ENCODE data around the gene SYT17. TPM values are rescaled to one million over a fixed set of nuclear protein-coding genes. Genes with fewer than 3 reads are reported as not detected.

SYT17 gene
- polyA plus RNA-seq, 4 donors: 1.3 to 11.4 (median 9.7) TPM

GRCh38 chr16:19138601-19139000 is 29.4 kb upstream of the SYT17 start:
- DNase-seq (ENCODE audit: low read depth in 4 of 4, low spot score in 3 of 4): no peak

GRCh38 chr16:19139436-19140091 is 28.5 kb upstream of the SYT17 start:
- no peak for DNase-seq (ENCODE audit: low read depth in 4 of 4, low spot score in 3 of 4)

GRCh38 chr16:19140396-19140795 is 27.6 kb upstream of the SYT17 start:
- no peak for DNase-seq (ENCODE audit: low read depth in 4 of 4, low spot score in 3 of 4)

- DNase-seq (ENCODE audit: low read depth in 4 of 4, low spot score in 3 of 4): no peak
Measured at GRCh38 chr16:19142939-19143598, 25.0 kb upstream of the SYT17 start.

- DNase-seq (ENCODE audit: low read depth in 4 of 4, low spot score in 3 of 4): no peak
Measured at GRCh38 chr16:19143599-19143956, 24.5 kb upstream of the SYT17 start.

GRCh38 chr16:19145010-19145409 is 23.0 kb upstream of the SYT17 start:
- no peak for DNase-seq (ENCODE audit: low read depth in 4 of 4, low spot score in 3 of 4)

GRCh38 chr16:19147126-19147525 is 20.9 kb upstream of the SYT17 start:
- DNase-seq (ENCODE audit: low read depth in 4 of 4, low spot score in 3 of 4): no peak

- no peak for DNase-seq (ENCODE audit: low read depth in 4 of 4, low spot score in 3 of 4)
Measured at GRCh38 chr16:19147627-19148026, 20.4 kb upstream of the SYT17 start.

- DNase-seq (ENCODE audit: low read depth in 4 of 4, low spot score in 3 of 4): no peak
Measured at GRCh38 chr16:19148189-19148588, 19.9 kb upstream of the SYT17 start.

- DNase-seq (ENCODE audit: low read depth in 4 of 4, low spot score in 3 of 4): no peak
Measured at GRCh38 chr16:19151310-19151709, 16.7 kb upstream of the SYT17 start.

GRCh38 chr16:19152042-19152441 is 16.0 kb upstream of the SYT17 start:
- no peak for DNase-seq (ENCODE audit: low read depth in 4 of 4, low spot score in 3 of 4)

GRCh38 chr16:19153876-19154275 is 14.2 kb upstream of the SYT17 start:
- DNase-seq (ENCODE audit: low read depth in 4 of 4, low spot score in 3 of 4): no peak

- no peak for DNase-seq (ENCODE audit: low read depth in 4 of 4, low spot score in 3 of 4)
Measured at GRCh38 chr16:19162085-19162484, 6.0 kb upstream of the SYT17 start.

- DNase-seq (ENCODE audit: low read depth in 4 of 4, low spot score in 3 of 4): no peak
Measured at GRCh38 chr16:19163215-19163614, 4.8 kb upstream of the SYT17 start.

- no peak for DNase-seq (ENCODE audit: low read depth in 4 of 4, low spot score in 3 of 4)
Measured at GRCh38 chr16:19164285-19164684, 3.8 kb upstream of the SYT17 start.

- DNase-seq (ENCODE audit: low read depth in 4 of 4, low spot score in 3 of 4): no peak
Measured at GRCh38 chr16:19165101-19165500, 2.9 kb upstream of the SYT17 start.

- DNase-seq (ENCODE audit: low read depth in 4 of 4, low spot score in 3 of 4): no peak
Measured at GRCh38 chr16:19166500-19166899, 1.5 kb upstream of the SYT17 start.

- DNase-seq (ENCODE audit: low read depth in 4 of 4, low spot score in 3 of 4): no peak
Measured at GRCh38 chr16:19168371-19169081, 486 bp downstream of the SYT17 start.

GRCh38 chr16:19169082-19169639 is 1.1 kb downstream of the SYT17 start:
- DNase-seq (ENCODE audit: low read depth in 4 of 4, low spot score in 3 of 4): no peak

GRCh38 chr16:19170043-19170655 is 2.1 kb downstream of the SYT17 start:
- DNase-seq (ENCODE audit: low read depth in 4 of 4, low spot score in 3 of 4): no peak

- DNase-seq (ENCODE audit: low read depth in 4 of 4, low spot score in 3 of 4): no peak
Measured at GRCh38 chr16:19172098-19172780, 4.2 kb downstream of the SYT17 start.
